Tongue (tissue), 2 donors: ENCODE results near the gene MYMX. TPM values are rescaled to one million over a fixed set of nuclear protein-coding genes. Genes with fewer than 3 reads are reported as not detected.
A peak's percentile ranks its signal among the peaks of the same experiment; 100 is the strongest.
"Not testable (repeated sequence)": the region's sequence is repeated elsewhere in the genome, so short reads cannot be mapped to it uniquely, and the experiment has no call there.

Experiments used
- DNase-seq: peaks from one replicate; pipeline ENCODE4 v3.0.0-alpha.2; 2015
- total RNA-seq: library from RNA; depleted of rRNA; stranded (reverse); fragments of >200 nt; gene quantifications from one replicate; pipeline ENCODE4 v1.2.3, GENCODE V29; 2014

MYMX gene
- total RNA-seq, 1 donor from 2014 or later, result 9.1 TPM

- DNase-seq, result no peak
These were observed 30.1 kb upstream of the MYMX start for GRCh38 chr6:44186635-44187025.

GRCh38 chr6:44188819-44189218 is 27.9 kb upstream of the MYMX start:
- DNase-seq, result no peak

DNA sequence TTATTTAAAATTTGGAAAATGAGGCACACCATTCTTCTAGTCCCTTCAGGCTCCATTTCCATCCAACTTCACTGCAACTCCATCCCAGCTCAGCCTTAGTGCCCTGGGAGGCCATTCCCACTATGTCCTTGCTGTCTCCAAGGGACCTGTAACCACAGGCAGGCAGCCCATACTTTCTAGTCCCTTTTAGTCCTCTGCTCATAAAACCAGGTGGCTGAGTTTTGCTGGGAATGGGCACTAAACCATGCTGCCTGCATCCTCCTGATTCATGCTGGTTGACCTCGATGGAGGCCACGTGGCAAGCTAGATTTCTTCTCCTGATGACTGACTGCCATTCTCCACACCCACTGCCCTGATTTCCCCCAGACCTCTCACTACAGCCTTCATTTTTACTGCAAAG is 27.5 kb upstream of the MYMX start:
- no peak for DNase-seq

DNA sequence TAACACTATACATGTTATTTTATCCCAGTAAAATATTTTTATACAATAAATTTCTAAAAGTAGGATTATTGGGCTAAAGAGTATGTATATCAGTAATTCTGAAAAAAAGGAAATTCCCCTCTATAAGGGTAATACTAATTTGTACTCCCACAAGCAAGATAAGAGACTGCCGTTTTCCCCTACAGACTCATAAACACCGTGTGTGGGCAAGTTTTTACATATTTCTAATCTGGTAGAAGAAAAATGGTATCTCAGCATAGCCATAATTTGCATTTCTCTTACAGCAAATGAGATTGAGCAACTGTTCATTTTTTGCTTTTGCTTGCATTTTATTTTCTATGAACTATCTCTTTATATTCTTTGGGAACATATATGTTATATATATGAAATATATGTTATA is 26.0 kb upstream of the MYMX start:
- DNase-seq, result no peak

GRCh38 chr6:44192428-44193041 is 24.2 kb upstream of the MYMX start:
- DNase-seq, result no peak

DNA sequence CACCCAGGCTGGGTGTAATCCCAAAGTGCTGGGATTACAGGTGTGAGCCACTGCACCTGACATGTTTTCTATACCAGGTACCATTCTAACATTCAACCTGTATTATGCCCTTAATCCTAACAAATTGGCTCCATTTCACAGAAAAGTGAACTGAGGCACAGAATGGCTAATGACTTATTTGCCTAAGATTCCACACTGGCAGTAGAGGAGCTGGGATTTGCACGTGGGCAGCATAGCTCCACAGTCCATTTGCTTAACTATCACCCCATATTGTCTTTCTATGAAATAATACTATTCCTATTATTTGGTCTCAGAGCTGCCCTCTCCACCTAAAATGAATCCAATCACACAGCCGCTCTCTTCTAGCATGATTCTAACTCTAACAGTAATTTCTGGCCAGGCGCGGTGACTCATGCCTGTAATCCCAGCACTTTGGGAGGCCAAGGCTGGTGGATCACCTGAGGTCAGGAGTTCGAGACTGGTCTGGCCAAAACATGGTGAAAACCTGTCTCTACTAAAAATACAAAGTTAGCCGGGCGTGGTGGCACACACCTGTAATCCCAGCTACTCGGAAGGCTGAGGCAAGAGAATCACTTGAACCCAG is 23.3 kb upstream of the MYMX start:
- no peak for DNase-seq

- DNase-seq, result no peak
These were observed 22.4 kb upstream of the MYMX start for GRCh38 chr6:44194326-44194725.

DNA sequence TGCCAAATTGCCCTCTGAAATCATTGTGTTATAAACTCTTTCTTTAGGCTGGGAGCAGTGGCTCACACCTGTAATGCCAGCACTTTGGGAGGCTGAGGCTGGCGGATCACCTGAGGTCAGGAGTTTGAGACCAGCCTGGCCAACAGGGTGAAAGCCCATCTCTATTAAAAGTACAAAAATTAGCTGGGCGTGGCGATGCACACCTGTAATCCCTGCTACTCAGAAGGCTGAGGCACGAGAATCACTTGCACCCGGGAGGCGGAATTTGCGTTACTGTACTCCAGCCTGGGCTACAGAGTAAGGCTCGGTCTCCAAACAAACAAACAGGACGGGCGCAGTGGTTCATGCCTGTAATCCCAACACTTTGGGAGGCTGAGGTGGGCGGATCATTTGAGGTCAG is 20.4 kb upstream of the MYMX start:
- not testable (repeated sequence) for DNase-seq

DNA sequence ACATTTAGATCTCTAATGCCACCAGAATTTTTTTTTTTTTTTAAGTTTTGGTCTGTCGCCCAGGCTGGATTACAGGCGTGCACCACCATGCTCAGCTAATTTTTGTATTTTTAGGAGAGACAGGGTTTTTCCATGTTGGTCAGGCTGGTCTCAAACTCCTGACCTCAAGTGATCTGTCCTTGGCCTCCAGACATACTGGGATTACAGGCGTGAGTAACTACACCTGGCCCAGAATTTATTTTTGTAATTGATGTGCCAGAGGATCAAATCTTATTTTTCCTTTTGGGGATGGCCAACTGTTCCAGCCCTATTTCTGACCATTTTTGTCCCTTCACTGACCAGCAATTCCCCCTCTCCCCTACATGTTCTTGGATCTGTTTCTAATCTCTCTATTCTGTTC is 18.0 kb upstream of the MYMX start:
- no peak for DNase-seq

DNA sequence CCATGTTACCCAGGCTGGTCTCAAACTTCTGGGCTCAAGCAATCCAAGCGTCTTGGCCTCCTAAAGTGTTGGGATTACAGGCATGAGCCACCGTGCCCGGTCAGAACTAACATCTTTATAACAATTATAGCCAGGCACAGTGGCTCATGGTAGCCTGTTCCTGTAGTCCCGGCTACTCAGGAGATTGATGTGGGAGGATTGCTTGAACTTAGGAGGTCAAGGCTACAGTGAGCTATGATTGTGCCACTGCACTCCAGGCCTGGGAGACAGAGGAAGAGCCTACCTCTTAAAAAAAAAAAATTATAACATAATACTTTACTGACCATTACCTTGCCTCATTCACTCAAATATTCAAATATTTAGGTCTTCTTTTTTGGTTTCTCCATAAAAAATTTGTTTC is 16.8 kb upstream of the MYMX start:
- no peak for DNase-seq

GRCh38 chr6:44201200-44201599 is 15.5 kb upstream of the MYMX start:
- DNase-seq, result no peak

DNA sequence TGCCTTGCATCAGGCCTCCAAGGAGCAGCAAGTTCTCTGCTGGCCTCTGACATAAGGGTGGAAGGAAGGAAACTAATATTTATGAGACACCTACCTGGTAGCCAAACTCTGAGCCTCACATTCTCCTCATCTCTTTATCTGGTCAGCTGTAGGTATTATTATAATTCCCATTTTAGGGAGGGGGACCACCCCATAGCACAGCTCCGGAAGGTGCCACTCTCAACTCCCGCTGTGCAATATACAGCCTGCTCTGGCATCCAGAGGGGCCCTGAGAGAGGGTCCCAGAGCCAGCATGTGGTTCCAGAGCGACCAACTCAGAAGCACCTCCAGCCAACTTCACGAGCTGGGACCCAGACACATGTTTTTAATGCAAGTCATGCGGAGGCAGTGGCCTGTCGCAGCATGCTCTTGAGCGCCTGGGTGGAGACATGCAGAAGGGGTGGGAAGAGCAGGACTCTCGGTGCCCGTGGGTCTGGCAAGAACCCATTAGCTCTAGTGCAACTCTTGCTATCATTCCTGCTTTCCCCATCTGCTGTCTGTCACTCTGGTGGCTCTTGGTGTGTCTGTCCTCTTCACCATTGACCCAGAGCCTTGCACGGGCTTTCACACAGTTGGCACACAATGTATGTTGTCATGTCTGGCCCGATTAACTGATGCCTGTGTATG is 15.0 kb upstream of the MYMX start:
- no peak for DNase-seq

DNA sequence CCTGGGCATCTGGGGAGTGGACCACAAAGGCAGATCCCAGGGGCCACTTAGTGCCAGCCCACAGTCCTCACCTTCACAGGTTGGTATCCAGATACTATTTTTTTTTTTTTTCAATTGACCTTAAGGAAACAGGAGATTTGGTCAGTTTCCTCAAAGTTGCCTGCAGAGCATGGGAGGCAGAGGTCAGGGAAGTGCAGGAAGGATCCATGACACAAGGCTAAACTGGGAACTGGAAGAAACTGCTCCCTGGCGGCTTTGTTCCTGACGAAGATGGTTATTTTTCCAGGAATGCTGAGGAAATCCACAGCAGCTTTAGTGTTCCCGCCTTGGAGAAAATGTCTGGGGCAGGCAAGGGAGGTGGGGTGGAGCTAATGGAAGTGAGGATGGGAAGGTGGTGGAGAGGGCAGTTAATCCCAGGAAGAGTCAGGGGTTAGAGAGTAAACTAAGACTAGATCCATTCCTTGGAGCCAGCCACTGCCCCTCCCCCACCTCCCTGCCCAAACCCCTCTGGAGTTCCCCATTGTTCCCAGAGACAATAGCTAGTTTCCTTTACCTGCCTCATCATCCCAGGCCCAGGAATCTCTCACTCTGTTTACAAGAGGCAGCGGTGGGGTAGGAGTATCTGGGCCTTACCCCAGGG is 14.3 kb upstream of the MYMX start:
- DNase-seq, result no peak

DNA sequence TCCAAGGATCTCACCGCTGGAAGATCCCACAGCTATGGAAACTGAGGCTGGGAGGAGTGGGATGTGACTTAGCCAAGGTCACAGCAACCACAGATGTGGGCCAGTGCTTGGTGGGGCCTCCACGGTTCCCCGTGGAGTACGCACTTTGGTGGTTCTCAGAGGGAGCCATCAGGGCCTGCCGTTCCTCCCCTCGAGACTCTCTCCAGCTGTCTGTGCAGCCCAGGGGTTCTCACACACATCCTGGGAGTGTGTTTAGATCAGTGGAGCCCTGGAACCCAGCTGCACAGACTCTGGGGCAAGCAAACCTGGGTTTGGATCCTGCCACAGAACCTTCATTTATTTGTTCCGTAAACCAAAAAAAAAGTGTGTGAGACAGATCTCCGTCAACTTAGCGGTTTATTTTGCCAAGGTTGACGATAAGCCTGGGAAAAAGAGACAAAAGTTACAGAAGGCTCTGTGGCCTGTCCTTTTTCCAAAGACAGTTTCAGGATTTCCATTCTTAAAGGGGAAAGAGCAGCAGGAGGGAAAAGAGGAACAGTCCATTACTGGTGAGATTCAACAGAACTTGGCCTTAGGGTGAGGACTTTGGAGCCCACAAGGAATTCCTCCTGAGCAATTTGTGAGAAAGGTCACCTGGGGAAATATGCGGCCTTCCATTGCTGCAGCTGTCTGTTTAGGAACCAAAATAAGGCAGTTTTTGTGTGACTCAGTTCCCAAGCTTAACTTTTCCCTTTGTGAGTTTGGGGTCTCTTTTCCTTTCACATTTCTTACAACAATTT is 13.6 kb upstream of the MYMX start:
- DNase-seq, result no peak

DNA sequence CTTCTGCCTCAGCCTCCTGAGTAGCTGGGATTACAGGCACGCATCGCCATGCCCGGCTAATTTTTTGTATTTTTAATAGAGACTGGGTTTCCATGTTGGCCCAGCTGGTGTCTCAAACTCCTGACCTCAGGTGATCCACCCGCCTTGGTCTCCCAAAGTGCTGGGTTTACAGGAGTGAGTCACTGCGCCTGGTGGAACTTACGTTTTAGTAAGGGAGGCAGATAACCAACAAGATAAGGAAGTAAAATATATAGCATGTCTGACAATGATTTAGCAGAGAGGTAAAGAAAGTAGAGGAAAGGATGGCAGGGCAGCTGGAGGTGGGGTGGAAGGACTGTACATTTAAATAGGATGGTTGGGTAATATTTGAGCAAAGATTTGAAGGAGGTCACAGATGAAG is 12.8 kb upstream of the MYMX start:
- no peak for DNase-seq

- no peak for DNase-seq
These were observed 8.8 kb upstream of the MYMX start for GRCh38 chr6:44207966-44208365.

DNA sequence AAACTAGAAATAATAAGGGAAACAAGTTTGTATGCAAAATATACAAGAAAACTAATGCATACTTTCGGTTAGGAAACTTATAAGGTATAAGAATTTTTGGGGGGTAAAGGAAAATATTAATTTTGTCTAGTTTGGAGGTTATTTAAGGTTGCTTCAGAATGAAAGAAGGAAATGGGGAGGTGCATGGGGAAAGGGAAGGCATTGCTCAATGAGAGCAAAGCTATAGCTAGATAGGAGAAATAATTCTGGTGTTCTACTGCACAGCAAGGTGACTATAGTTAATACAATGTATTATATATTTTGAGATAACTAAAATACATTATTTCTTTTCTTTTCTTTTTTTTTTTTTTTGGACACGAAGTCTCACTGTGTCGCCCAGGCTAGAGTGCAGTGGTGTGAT is 5.4 kb upstream of the MYMX start:
- no peak for DNase-seq

- no peak for DNase-seq
These were observed 2.4 kb upstream of the MYMX start for GRCh38 chr6:44214307-44214706.

GRCh38 chr6:44217332-44218143 is 812 bp downstream of the MYMX start:
- peak; percentile 87 for DNase-seq

DNA sequence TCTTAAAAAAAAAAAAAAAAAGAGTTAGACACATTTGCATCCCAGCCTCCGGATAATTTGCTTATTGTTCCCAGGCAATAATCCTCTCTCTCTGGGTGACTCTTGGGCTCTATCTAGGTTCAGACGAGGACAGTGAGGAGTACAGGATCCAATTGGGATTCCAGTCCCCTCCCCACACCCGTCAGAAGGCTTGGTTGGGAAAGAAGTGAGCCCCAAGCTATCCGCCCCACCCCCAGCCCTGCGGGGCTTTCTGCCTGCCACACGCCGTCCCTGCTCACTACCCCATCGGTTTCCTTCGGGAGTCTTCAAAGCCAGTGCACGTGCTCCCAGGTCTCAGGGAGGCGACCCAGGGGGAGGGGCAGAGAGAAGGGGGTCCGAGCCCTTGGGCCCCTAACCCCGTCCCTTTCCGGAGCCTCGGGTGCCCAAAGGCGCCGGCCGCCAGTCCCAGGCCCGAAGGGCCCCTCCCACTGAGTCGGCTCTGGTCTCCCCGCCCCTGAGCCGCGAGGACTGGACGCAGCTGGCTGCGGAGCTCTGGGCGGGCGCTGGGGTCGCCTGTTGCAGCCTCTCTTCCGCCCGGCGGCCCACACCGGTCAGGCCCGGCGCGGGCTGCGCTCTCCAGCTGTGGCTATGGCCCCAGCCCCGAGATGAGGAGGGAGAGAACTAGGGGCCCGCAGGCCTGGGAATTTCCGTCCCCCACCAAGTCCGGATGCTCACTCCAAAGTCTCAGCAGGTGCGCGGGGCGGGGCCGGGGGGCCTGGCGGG is 2.5 kb downstream of the MYMX start:
- DNase-seq, result peak; percentile 95
